GM19351 (cell line): ENCODE measurements around the gene INVS.
"Not testable (repeated sequence)": the region's sequence is repeated elsewhere in the genome, so short reads cannot be mapped to it uniquely, and the experiment has no call there.

Experiments
- ATAC-seq: cut with Tn5 transposase; IDR thresholded peaks from one replicate; pipeline ENCODE4 v1.9.1; 2021; ENCODE audit warnings: mild to moderate bottlenecking, moderate library complexity; ENCODE audit not compliant: unreplicated experiment

The INVS gene

GRCh38 chr9:100308965-100309564 is 210.0 kb downstream of the INVS start:
- no peak for ATAC-seq

DNA sequence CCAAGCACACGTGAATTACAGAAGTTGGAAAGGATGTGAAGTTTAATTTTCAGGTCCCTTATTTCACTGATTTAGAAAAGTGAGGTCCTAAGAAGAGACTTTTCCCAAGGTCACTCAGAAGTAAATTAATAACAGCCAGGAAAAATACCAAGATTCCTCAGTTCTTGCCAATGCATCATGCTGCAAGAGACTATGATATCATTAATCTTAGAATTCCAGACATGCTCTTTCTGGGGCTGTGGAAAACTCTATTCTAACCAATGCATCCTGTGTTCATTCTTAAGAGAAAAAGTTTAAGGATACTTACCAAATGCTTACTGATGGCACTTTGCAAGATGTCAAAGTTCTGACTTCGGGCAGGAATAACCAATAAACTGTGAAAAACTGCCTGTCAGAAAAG is 210.9 kb downstream of the INVS start:
- ATAC-seq = no peak

DNA sequence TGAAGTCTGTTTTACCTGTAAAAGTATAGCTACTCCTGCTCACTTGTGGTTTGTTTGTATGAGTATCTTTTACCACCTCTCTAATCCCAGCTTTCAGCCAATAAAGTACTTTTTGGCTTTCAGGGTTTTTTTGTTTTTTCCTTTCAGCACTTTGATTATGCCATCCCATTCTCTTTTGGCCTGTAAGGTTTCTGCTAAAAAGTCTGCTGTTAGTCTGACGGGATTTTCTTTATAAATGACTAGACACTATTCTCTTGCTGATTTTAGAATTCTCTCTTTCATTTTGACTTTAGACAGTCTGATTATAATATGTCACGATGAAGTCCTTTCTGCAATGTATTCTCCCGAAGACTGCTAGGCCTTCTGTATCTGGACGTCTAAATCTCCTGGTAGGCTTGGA is 216.5 kb downstream of the INVS start:
- ATAC-seq = no peak

GRCh38 chr9:100317706-100318105 is 218.7 kb downstream of the INVS start:
- no peak for ATAC-seq

GRCh38 chr9:100322954-100323536 is 224.0 kb downstream of the INVS start:
- ATAC-seq = peak; percentile 54

- no peak for ATAC-seq
Observed at GRCh38 chr9:100324594-100325200, 225.7 kb downstream of the INVS start.

DNA sequence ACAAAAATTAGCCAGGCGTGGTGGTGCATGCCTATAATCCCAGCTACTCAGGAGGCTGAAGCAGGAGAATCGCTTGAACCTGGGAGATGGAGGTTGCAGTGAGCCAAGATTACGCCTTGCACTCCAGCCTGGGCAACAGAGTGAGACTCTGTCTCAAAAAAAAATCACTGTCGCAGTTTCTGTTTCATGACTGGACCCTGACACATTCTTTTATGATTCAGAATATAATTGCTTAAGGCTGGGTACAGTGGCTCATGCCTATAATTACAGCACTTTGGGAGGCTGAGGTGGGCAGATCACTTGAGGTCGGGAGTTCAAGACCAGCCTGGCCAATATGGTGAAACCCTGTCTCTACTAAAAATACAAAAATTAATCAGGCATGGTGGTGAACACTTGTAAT is 239.7 kb downstream of the INVS start:
- ATAC-seq = not testable (repeated sequence)

GRCh38 chr9:100340224-100340623 is 241.2 kb downstream of the INVS start:
- no peak for ATAC-seq

GRCh38 chr9:100341889-100342288 is 242.8 kb downstream of the INVS start:
- ATAC-seq = no peak

GRCh38 chr9:100346836-100347235 is 247.8 kb downstream of the INVS start:
- ATAC-seq = no peak

GRCh38 chr9:100350188-100350587 is 251.1 kb downstream of the INVS start:
- ATAC-seq = no peak
